ENCODE data around the gene CTLA4. TPM values are rescaled to one million over a fixed set of nuclear protein-coding genes. Genes with fewer than 3 reads are reported as not detected.

CTLA4 gene
- total and polyA plus RNA-seq, 10 of the 15 experiments (the other 5 are each of a cell fraction or from before 2014, with no cell fraction given): not detected

DNA sequence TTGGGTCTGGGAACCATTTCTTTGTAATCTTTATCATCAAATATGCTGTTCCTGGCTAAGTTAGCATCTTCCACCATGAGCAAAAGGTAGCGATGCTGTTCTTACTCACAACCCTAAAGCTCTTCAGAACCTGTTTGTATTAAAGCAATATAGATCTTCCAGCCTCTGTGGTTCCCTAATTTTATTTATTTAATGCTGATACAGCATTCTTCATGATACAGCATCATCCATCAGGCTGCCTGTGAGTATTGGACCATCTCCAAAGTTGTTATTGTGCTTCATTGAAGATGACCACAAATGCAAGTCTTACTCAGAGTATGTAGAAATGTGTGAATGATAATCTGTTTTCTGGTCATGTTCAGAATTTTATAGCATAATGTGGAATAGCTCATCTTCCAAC lies 40.9 kb upstream of the CTLA4 start:
- H3K9me3 ChIP-seq (replicated peaks; ENCODE audit: control insufficient read depth, insufficient read depth, low read length): no peaks in the 10 kb centered on the region; the same call in 2 of the 3 replicates
- H3K4me3 ChIP-seq: no peak overlapping the region
- no TSS peak for BruUV-seq (replicated peaks)
- FAIRE-seq: no peak
- ChIA-PET RAD21 (ENCODE audit: unreplicated experiment) (no interaction called here), CTCF (interaction anchor here (0.8 kb wide), 1 partner anchor 13 kb away, joined by 3 read pairs; no protein-coding TSS in a partner anchor), SMC1A (ENCODE audit: uncharacterized antibody, unreplicated experiment) (no interaction called here), POLR2A (no interaction called here)
- H3K9ac ChIP-seq (ENCODE audit: control insufficient read depth, insufficient read depth, low read length): no peak overlapping the region
- no peak for DNase-seq (ENCODE audit: low read depth, low spot score)
- 57% methylated on average over 1 of the region's 1 CpG for WGBS (ENCODE audit: insufficient coverage, insufficient replicate concordance, low lambda C conversion rate, missing lambda C conversion rate)
- in situ Hi-C loops (cut with MboI): no loop called here
- no peak overlapping the region for H2AFZ ChIP-seq (ENCODE audit: control insufficient read depth, low read depth, low read length)
- no peaks in the 10 kb centered on the region for H3K36me3 ChIP-seq (ENCODE audit: control insufficient read depth in 2 of 2, insufficient read depth in 2 of 2, low read length in 1 of 2)
- no peaks in the 10 kb centered on the region for H3K79me2 ChIP-seq (ENCODE audit: control insufficient read depth, insufficient read depth, low read length)
- H4K20me1 ChIP-seq (ENCODE audit: control insufficient read depth, insufficient read depth): no peaks in the 10 kb centered on the region
- no peak overlapping the region for H3K27ac ChIP-seq (ENCODE audit: control insufficient read depth, insufficient read depth)
- no peak overlapping the region for H3K4me2 ChIP-seq (ENCODE audit: control insufficient read depth, insufficient read depth)
- intact Hi-C loops (cut with micrococcal nuclease; ENCODE audit: unreplicated experiment): no loop called here
- H3K27me3 ChIP-seq (replicated peaks in 1 of 2; ENCODE audit: control insufficient read depth in 2 of 2, insufficient read depth in 2 of 2, low read length in 1 of 2): peaks cover 0 to 6% of the 10 kb centered on the region in 2 experiments; a peak in 2 of 4 replicates
- ATAC-seq: no peak
- H3K4me1 ChIP-seq (ENCODE audit: control insufficient read depth, insufficient read depth, low read length): no peaks in the 10 kb centered on the region
- no peak for TF ChIP-seq POLR2A (IDR thresholded peaks at IDR 0.05; ENCODE audit: low read depth, low read length)
- TF ChIP-seq, protein P1, sequence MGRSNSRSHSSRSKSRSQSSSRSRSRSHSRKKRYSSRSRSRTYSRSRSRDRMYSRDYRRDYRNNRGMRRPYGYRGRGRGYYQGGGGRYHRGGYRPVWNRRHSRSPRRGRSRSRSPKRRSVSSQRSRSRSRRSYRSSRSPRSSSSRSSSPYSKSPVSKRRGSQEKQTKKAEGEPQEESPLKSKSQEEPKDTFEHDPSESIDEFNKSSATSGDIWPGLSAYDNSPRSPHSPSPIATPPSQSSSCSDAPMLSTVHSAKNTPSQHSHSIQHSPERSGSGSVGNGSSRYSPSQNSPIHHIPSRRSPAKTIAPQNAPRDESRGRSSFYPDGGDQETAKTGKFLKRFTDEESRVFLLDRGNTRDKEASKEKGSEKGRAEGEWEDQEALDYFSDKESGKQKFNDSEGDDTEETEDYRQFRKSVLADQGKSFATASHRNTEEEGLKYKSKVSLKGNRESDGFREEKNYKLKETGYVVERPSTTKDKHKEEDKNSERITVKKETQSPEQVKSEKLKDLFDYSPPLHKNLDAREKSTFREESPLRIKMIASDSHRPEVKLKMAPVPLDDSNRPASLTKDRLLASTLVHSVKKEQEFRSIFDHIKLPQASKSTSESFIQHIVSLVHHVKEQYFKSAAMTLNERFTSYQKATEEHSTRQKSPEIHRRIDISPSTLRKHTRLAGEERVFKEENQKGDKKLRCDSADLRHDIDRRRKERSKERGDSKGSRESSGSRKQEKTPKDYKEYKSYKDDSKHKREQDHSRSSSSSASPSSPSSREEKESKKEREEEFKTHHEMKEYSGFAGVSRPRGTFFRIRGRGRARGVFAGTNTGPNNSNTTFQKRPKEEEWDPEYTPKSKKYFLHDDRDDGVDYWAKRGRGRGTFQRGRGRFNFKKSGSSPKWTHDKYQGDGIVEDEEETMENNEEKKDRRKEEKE (IDR thresholded peaks at IDR 0.05): no peak
- no peak for TF ChIP-seq CBFB (IDR thresholded peaks at IDR 0.05; ENCODE audit: low read depth)
- no peak for TF ChIP-seq ZNF384 (IDR thresholded peaks at IDR 0.05; ENCODE audit: borderline replicate concordance, low read depth, low read length)
- no peak for TF ChIP-seq ZNF274 (IDR thresholded peaks at IDR 0.05; ENCODE audit: insufficient read depth, insufficient read length)
- no peak for TF ChIP-seq SMARCA5 (IDR thresholded peaks at IDR 0.05)
- no peak for TF ChIP-seq SIX5 (IDR thresholded peaks at IDR 0.05; ENCODE audit: low read depth, low read length, severe bottlenecking)
- TF ChIP-seq CEBPZ (IDR thresholded peaks at IDR 0.05; ENCODE audit: low read depth, low read length): no peak
- no peak for TF ChIP-seq ELK1 (IDR thresholded peaks at IDR 0.05; ENCODE audit: low read depth, low read length)
- TF ChIP-seq MTA3 (IDR thresholded peaks at IDR 0.05; ENCODE audit: borderline replicate concordance, low read length): no peak
